GM18526 (cell line): ENCODE results near the gene ERMARD.

Source experiments
- POLR2A ChIP-seq: IDR thresholded peaks from 3 replicates; pipeline ENCODE4 v1.6.1; 2011; ENCODE audit not compliant: insufficient read length; ENCODE audit errors: extremely low read depth

Gene ERMARD

DNA sequence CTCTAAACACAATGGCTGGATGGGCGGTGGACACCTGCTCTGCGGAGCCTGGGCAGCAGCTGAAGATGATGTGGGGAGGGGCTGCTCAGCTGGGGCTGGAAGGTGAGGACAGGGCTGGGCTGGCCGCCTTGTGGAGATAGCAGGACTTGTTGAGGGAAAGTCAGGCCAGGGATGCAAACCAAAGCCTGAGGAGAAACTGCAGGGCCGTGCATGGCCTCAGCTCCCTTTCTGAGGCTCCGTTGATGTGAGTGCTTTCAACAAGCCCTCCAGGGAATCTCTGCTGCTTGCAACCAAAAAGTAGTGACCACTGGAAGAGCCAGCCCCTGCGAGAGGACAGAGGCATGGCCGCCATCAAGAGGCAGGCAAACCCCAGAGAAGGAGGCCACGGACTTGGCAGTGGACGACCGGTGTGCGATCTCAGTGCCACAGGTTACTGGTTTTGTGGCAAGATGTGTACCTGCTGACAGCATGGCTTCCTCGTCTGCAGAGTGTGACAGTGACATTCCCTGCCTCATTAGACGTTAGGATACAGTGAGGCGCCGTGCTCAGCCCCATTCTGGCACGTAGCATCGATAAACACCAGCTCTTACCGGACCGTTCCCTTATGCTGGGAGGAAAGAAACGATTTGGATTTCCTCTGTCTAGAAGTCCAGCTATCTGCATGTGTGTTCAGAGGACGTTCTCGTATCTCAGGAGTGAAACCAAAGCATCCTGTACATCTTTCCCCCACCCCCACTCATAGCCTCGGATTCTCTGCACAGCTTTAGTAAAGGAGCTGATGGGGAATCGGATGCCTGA lies 37.9 kb downstream of the ERMARD start:
- no peak for TF ChIP-seq POLR2A

DNA sequence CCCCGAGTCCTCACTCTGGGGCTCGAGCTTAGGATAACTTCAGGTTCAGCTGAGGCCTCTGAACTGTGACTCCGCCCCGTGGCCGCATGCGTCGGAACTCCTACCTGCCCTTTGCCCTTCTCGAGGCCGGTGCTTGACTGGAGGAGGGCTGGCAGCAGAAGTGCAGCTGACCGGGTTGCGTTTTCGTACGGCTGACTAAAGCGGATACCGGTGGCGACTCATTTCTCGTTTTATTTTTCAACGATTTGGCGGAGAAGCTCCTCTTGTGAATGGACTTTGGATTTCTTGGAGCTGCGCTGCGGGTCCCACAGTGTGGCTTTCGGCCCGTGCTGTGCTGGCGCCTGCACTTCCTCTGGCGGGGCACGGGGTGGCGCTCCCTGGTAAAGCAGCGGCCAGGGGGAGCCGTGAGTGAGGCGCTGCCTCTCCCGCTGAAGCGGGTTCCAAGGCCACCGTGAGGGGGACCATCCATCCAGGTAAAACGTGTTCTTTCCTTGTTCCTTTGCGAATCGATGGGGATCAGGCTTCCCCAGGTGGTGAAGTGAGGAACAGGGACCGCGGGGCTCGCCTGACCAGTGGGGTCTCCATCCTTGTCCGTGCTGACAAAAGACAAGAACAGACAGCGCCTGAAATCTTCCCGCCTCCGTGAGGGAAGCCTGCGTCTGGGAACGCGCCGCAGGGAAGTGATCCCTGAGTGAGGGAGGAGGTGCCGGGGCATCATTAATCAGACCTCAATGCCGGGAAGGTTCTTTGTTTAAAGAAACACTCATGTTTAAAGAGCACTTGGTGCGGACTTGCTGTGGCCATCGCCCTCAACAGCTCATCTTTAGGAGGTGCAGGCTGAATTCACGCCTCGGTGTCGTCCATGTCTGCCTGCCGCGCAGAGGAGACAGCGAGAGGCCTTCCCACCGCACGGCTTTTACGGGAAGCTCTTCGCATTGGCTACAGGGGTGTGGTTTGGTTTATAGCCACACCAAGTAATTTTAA lies 38.8 kb downstream of the ERMARD start:
- TF ChIP-seq POLR2A = no peak

DNA sequence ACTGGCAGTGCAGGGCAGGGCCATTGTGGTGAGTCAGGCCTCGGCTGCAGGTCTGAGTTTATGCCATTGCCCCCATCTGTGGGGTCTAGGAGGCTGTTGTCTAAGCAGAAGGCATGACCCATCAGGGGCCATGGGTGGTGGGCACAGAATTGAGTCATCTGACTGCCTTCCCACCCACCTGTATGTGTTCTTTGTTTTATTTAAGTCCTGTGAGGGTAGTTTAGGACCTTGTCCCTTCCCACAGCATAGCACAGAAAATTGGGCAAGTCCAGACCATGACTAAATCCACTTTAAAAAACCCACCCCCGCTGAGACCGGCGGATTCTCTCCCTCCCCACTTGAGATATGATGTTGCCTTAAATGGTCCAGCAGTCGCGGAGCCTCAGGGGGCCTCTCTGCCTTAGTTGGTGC lies 40.3 kb downstream of the ERMARD start:
- no peak for TF ChIP-seq POLR2A

GRCh38 chr6:169792306-169793015 lies 41.0 kb downstream of the ERMARD start:
- no peak for TF ChIP-seq POLR2A

DNA sequence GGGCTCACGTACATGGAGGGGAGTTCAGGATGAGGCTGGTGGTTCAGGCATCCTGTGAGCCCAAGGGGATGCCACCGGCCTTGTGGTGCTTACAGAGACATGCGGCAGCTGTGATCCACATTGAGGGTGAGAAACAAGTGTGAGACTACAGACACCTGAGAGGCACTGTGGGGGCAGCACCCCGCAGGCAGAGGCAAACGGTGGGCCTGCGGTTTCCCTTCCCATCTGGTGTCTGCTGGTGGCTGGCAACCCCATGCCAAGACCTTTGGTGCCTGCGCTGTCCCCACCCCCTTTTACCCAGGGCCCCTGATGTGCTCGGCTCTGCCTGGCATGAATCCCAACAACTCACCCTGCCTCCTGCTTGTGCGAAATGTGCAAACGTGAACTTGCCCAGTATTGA lies 42.0 kb downstream of the ERMARD start:
- no peak for TF ChIP-seq POLR2A

DNA sequence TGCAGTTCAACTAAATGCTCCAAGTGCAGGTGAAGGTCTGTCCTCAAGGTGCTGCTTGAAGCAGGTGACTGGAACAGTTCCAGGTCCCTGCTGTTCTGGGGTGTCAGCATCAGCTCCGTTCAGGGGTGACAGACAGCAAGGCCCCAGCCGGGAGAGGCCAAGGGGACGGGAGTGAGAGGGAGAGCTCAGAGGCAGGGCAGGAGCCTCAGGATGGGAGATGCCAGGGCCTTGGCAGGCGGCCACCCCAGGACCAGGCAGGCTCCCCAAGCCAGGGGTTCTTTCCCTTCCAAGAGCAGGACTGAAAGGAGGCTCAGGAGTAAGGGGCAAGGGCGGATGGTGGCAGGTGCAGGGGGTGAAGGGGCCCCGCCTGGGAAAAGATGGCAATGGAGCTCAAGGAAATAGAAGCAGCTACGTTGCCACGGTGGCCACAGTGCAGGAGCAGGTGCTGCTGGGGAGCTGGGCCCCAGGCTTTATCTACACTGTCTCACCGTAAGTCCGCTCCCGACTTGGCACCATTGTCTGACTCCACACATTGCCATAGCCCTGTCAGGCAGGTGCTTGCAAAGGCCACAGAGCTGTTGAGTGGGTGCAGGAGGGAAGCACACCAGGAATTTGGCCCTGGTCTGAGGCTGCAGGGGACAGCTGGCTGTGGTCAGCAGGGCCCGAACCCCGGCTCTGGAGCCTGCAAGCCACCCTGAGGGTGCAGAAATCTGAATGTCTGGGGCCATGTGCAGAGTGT lies 43.1 kb downstream of the ERMARD start:
- TF ChIP-seq POLR2A = no peak

GRCh38 chr6:169795196-169795595 lies 43.8 kb downstream of the ERMARD start:
- no peak for TF ChIP-seq POLR2A

- TF ChIP-seq POLR2A = no peak
These were observed 47.5 kb downstream of the ERMARD start for GRCh38 chr6:169798764-169799473.

DNA sequence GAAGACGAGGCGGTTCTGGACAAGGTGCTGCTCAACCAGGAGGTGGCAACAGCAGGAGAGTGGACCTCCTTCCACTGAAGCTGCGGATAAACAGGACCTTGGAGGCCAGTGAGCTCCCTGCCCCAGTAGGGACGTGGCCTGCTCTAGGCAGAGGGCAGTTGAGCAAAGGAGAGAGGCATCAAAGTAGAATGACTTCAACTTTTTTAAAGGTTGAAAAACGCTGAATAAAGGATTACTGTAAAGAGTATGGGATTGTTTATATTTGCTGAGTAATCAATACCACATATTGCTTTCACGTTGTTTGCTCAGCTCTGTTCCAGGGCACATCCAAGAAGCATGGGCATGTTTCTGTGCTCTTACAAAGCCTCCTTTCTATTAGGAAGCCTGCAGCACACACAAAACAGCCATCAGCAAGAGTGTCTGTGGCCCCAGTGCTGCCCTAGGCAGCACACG lies 48.1 kb downstream of the ERMARD start:
- TF ChIP-seq POLR2A = no peak

- TF ChIP-seq POLR2A = no peak
These were observed 48.8 kb downstream of the ERMARD start for GRCh38 chr6:169800116-169800667.

DNA sequence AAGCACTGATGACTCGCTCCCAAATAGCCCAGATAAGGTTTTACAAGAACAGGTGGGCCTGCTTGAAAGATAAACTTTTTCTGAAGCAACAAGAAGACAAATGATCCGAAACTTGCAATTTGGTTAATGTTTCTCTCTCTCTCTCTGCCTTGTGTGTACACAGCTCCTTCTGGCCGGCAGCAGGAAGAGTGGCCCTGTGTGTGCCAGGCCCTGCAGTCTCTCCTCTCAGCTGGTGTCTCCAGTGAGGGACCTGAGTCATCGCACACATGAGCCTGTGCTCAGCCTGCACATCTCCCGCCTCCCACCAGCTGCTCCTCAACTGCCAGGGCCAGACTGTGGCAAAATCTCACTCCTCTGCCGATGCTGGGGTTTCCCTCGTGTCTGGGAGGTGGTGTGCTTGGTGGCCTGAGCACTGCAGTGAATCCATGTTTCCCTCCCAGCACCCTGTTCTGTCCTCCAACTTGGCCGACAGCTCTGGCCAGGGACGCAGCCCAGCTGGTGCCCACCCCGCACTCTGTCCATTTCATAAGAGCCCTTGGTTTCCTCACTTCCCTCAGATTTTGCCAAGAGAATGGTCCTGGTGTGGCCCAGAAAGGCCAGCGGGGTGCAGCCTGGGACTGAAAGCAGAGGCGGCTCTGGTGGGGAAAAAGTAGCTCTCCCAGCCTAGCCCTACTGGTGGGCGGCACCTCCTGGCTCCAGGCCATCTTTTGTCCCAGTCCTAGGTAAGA lies 49.4 kb downstream of the ERMARD start:
- TF ChIP-seq POLR2A = no peak

DNA sequence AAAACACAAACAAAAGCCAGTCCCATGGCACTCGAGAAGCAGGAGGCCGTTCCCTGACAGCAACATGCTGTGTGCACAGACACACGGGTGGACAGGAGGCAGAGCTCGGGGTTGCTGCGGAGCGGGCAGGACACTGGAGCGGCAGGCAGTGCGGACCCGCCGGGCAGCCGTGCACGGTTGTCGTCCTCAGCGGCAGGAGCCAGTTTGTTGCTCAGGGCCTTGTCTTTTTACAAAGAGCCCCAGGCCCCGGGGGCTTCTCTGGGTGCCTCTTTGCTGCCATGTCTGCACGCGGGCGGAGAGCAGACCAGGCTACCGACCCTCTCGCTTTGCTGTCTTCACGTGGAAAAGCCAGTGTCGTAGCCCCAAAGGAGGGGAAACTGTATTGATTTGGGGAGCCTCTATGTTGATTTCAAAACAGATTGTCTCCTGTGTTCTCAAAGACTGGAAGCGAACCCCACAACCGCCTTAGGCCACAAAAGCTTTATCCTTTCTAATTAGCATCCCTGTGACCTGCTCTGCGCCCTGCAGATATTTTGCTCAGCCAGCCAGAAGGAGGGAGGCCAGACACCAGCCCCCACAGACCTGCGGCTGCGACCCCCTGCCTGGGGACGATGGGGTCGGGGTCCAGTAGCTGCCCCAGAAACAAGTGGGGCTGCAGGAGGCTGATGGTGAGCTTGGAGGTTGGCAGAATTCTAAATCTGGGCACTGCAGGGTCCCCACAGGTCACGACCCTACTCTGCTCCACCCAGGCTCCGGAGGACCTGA lies 50.2 kb downstream of the ERMARD start:
- no peak for TF ChIP-seq POLR2A

GRCh38 chr6:169802790-169803189 lies 51.4 kb downstream of the ERMARD start:
- no peak for TF ChIP-seq POLR2A
